Brain microvascular endothelial cell (primary cell): ENCODE data around the gene CTU2.

Experiments
- DNase-seq: peaks from one replicate; pipeline ENCODE4 v3.0.0-alpha.2; 2020
- H3K27ac ChIP-seq: fragments of 250-450 bp; sonication (Bioruptor Pico); 2 replicates; pipeline ENCODE4 v1.5.1; 2020; ENCODE audit warnings: mild to moderate bottlenecking, moderate library complexity
- H3K27me3 ChIP-seq: fragments of 250-450 bp; sonication (Bioruptor Pico); replicated peaks from 2 replicates; pipeline ENCODE4 v1.5.1; 2020; ENCODE audit warnings: mild to moderate bottlenecking
- H3K36me3 ChIP-seq: fragments of 250-450 bp; sonication (Bioruptor Pico); replicated peaks from 2 replicates; pipeline ENCODE4 v1.5.1; 2020; ENCODE audit warnings: mild to moderate bottlenecking
- H3K4me3 ChIP-seq: 2 replicates; pipeline ENCODE4 v1.5.1; 2011; ENCODE audit warnings: low read depth, mild to moderate bottlenecking, control low read depth, low read length, moderate library complexity
- CTCF ChIP-seq: IDR thresholded peaks from 2 replicates; pipeline ENCODE4 v1.5.1; 2011; ENCODE audit warnings: low read depth, mild to moderate bottlenecking, moderate library complexity, low read length, control low read depth, inconsistent platforms; ENCODE audit errors: missing control alignments
- in situ Hi-C: cut with HindIII; loops from 2 replicates; pipeline ENCODE4 v1.10.0; 2017; ENCODE audit warnings: low sequenced_read_pairs, low pct_ligation_motif_present

Gene CTU2

DNA sequence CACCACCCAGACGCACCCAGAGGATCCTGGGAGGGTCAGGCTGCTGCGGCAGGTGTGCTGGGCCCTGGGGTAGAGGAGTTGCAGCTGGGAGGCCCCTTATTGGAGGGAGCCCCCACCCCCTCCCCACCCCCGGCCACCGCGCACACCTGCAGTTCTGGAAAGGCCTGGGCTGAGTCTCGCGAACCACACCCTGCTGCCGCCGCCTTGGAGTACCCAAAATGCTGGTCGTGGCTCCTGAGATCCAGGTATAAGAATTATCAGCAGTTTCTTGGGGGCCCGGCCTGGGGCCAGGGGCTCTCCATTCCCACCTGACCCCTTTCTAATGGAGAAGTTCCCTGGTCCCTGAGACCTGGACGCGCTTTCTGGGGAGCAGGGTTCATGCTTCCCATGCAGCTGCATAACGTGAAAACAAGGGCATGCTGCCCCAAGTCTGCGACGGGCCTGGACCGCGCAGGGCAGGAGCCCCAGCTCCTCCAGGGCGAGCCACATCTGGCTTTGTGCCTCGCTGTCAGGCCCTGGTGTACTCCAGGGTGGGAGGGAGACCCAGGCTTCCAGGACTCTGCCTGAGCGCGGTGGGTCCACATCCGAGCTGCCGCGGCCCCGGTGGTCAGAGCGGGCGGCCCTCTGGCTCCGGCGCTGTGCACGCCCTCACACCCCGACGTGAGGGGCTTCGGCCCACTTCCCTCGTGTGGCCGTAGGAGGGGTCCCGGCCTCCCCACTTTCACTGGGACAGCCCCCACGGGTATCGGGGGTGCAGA, 12.7 kb upstream of the CTU2 start:
- in situ Hi-C loops, result no loop called here
- TF ChIP-seq CTCF, result no peak

DNA sequence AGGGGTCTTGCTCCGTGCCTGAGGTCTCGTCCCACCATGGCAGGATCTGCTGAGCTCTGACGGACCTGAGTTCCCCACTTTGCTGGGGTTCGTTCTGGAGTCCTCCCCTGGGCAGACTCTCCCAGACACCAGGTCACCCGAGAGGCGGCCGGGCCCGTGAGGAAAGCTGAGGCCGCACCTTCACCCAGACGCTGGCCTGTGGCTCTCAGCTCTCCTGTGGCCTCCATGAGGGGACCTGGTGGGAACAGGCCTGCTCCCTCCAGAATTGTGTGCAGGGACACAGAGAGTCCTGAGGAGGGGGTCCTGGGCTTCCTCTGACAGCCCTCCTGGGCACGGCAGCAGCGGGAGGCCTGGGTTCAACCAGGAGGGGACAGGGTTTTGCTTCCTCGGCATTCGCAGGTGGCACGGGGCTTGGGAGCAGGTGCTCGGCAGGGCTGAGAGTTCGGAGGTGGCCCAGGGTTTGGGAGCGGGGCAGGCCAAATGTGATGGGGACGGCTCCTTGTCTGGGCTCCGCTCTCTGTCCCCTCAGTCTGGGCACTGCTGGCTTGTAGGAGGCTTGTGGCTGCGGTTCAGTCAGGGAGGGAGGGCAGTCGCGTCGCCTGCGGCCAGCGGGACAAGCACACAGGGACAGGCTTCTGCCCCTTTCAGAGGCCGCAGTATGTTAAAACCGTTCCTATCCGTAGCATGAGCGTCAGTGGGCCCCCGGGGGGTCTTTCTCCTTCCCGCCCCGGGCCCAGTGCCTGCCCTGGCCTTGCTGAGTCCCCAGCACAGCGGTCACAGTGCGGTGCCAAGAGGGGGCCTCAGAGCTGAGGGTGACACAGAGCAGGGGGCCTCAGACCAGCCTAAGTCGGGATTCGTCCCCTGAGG, 11.8 kb upstream of the CTU2 start:
- no peak overlapping the region for H3K4me3 ChIP-seq

More for the DNA sequence above, 12.7 kb upstream of the CTU2 start:
- Histone ChIP-seq H3K36me3 (peaks cover 23% of the 10 kb centered on the region), H3K27ac (no peak overlapping the region), H3K27me3 (no peaks in the 10 kb centered on the region), H3K4me3 (no peak overlapping the region)
- DNase-seq, result no peak

DNA sequence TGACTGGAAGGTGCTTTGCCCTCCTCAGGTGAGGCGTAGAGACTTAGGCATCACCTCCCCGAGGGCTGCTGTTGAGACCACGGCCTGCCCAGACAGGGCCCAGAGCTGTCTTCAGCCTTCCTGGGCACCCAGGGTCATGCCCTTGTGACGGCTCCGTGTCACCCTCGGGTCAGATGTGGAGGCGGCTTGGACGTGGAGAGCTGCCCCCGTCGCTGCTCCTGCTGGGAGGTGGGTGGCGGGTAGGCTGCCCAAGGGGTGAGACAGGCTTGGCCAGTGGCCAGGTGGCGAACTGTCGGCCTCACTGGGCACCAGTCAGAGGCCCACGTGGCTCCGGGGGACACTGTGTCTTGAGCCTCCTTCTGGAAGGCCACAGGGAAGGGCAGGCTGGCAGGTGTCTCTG, 11.1 kb upstream of the CTU2 start:
- TF ChIP-seq CTCF, result no peak
- Histone ChIP-seq H3K27me3 (no peaks in the 10 kb centered on the region), H3K36me3 (peaks cover 25% of the 10 kb centered on the region), H3K27ac (no peak overlapping the region), H3K4me3 (no peak overlapping the region)
- no peak for DNase-seq
- in situ Hi-C loops, result no loop called here

More for the DNA sequence above, 11.8 kb upstream of the CTU2 start:
- H3K36me3 ChIP-seq, result peaks cover 25% of the 10 kb centered on the region
- no peak overlapping the region for H3K27ac ChIP-seq
- in situ Hi-C loops, result no loop called here
- no peak for TF ChIP-seq CTCF
- no peaks in the 10 kb centered on the region for H3K27me3 ChIP-seq
- DNase-seq, result no peak

DNA sequence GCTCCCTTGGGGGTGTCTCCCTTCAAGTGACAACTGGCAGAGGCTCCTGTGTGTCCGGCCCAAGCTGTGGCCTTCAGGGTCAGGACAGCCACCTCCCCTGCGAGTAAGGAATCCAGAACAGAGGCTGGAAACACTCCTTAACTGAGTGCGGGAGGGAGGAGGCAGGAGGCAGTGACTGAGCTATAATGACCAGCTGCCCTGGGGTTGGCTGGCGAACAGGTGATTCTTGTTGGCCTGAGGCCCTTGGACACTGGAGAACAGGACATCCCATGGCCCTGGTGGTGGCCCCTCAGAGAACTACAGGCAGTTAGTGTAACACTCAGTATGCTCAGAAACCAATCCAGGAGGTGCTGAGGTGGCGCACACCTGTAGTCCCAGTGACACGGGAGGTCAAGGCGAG, 10.6 kb upstream of the CTU2 start:
- H3K27ac ChIP-seq, result no peak overlapping the region

GRCh38 chr16:88696441-88696840, 9.9 kb upstream of the CTU2 start:
- in situ Hi-C loops, result no loop called here
- Histone ChIP-seq H3K4me3 (no peak overlapping the region), H3K36me3 (peaks cover 25% of the 10 kb centered on the region), H3K27me3 (no peaks in the 10 kb centered on the region), H3K27ac (no peak overlapping the region)
- no peak for TF ChIP-seq CTCF
- DNase-seq, result no peak

More for the DNA sequence above, 10.6 kb upstream of the CTU2 start:
- no peaks in the 10 kb centered on the region for H3K27me3 ChIP-seq
- H3K4me3 ChIP-seq, result no peak overlapping the region
- in situ Hi-C loops, result no loop called here
- H3K36me3 ChIP-seq, result peaks cover 25% of the 10 kb centered on the region
- no peak for TF ChIP-seq CTCF
- DNase-seq, result no peak
